LHCN-M2 (cell line): ENCODE measurements around the gene RPL3. TPM values are rescaled to one million over a fixed set of nuclear protein-coding genes. Genes with fewer than 3 reads are reported as not detected.
"Not testable (repeated sequence)": the region's sequence is repeated elsewhere in the genome, so short reads cannot be mapped to it uniquely, and the experiment has no call there.

Experiments used
- DNase-seq: peaks from one replicate; pipeline ENCODE4 v3.0.0-alpha.2; 2012; ENCODE audit warnings: low read depth
- polyA plus RNA-seq: library from polyadenylated mRNA; unstranded; fragments of >200 nt; gene quantifications from one replicate; pipeline ENCODE4 v1.2.1, GENCODE V29; 2012; ENCODE audit warnings: missing spikeins
- total RNA-seq: library from RNA; depleted of rRNA; stranded (reverse); fragments of >200 nt; gene quantifications from 2 replicates; pipeline ENCODE4 v1.2.3, GENCODE V29; 2014; rRNA removed

Gene RPL3
- 1,098 and 1,908 TPM in 2 replicates for total RNA-seq
- polyA plus RNA-seq, result 2,349 TPM

- peak; percentile 99 for DNase-seq
Measured at GRCh38 chr22:39319284-39320022, at the start of gene RPL3. Gene RPL3 (minus strand): TSS chr22:39319623. CDS start chr22:39319597, 26 bp downstream.

DNA sequence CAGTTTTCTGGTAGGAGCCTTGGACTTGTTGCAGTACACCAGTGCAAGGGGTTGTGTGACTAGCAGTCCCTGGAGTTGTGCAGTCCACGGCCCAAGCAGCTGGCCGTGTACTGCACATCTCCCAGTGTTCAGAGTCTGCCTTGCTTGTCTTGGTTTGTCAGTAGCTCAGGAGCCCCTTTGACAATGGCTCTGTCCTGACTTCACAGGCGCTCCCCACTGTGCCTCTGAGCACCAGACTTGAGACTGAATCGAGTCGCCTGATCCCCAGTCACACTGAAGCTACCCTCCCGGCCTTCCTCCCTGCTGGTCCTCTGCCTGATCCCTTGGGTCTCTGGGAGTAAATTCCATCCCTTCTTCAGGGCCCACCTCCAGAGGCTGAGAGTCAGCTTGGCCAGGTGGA lies 49.8 kb upstream of the RPL3 start:
- DNase-seq, result no peak

GRCh38 chr22:39368461-39368911 lies 49.1 kb upstream of the RPL3 start:
- no peak for DNase-seq

DNA sequence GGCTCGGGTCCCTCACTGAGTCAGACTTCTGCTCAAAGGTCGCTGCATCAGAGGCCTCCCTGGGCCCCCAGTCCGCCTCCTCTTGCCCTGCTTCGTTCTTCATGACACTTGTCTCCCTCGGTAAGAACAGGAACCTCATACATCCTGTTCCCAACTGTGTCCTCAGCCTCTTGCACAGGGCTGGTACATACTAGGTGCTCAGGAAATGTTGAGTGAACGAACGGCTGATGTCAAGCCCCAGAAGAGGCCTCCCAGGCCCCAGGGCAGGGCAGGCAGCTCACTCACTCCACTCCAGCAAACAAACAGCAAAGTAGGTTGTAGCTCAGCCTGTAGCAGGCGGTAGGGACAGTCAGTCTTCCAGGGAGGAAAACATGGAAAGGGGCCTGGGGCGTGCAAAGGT lies 47.6 kb upstream of the RPL3 start:
- DNase-seq, result no peak

- DNase-seq, result no peak
Measured at GRCh38 chr22:39365492-39365780, 46.0 kb upstream of the RPL3 start.

GRCh38 chr22:39364714-39365491 lies 45.5 kb upstream of the RPL3 start:
- peak; percentile 24 for DNase-seq

- no peak for DNase-seq
Measured at GRCh38 chr22:39363751-39364515, 44.5 kb upstream of the RPL3 start.

- no peak for DNase-seq
Measured at GRCh38 chr22:39362932-39363331, 43.5 kb upstream of the RPL3 start.

DNA sequence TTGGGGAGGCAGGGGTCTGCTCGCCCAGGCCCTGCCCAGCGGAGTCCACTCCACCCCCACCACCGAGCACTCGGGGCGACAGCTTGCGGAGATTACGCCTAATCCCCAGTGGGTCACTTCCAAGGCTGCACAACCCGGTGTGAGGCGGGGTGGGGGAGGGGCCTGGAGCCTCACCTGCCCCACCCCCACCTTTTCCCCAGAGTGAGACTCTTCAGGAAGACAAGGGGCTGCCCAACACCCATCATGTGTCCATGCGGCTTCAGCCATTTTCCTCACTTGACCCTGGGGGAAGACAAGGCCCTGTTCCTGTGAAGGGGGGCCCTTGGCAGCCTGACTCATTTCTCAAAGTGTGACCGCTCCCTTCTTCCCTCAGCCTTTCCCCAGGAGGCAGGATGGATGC lies 42.8 kb upstream of the RPL3 start:
- no peak for DNase-seq

DNA sequence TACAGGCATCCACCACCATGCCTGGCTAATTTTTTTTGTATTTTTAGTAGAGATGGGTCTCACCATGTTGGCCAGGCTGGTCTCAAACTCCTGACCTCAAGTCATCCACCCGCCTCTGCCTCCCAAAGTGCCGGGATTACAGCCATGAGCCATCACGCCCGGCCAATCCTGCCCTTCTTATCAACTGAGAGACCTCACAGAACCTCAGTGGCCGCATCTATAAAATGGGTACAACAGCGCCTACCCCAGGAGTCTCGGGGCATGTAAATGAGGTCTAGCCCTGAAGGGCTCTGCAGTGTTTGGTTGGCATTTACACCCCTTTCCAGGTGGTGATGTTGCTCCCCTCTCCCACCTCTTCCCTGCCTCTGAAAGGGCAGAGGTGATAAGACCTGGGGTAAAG lies 42.1 kb upstream of the RPL3 start:
- no peak for DNase-seq

GRCh38 chr22:39360674-39361413 lies 41.4 kb upstream of the RPL3 start:
- DNase-seq, result no peak

- no peak for DNase-seq
Measured at GRCh38 chr22:39360242-39360641, 40.8 kb upstream of the RPL3 start.

- DNase-seq, result no peak
Measured at GRCh38 chr22:39359659-39360195, 40.3 kb upstream of the RPL3 start.

GRCh38 chr22:39358197-39358596 lies 38.8 kb upstream of the RPL3 start:
- not testable (repeated sequence) for DNase-seq

DNA sequence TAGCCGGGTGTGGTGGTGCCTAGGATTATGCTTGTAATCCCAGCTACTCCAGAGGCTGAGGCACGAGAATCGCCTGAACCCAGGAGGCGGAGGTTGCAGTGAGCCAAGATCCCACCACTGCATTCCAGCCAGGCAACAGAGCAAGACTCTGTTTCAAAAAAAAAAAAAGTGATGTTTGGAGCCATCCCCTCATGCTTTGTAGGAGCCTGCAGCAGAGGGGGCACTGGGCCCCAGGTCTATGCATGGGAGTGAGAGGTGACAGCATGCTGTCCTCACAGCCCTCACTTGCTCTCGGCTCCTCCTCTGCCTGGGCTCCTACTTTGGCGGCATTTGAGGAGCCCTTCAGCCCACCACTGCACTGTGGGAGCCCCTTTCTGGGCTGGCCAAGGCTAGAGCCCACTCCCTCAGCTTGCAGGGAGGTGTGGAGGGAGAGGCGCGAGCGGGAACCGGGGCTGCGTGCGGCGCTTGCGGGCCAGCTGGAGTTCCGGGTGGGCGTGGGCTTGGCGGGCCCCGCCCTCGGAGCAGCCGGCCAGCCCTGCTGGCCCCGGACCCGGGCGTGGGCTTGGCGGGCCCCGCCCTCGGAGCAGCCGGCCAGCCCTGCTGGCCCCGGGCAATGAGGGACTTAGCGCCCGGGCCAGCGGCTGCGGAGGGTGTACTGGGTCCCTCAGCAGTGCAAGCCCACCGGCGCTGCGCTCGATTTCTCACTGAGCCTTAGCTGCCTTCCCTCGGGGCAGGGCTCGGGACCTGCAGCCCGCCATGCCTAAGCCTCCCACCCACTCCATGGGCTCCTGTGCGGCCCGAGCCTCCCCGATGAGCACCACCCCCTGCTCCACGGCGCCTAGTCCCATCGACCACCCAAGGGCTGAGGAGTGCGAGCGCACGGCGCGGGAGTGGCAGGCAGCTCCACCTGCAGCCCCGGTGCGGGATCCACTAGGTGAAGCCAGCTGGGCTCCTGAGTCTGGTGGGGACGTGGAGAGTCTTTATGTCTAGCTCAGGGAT lies 38.0 kb upstream of the RPL3 start:
- not testable (repeated sequence) for DNase-seq

DNA sequence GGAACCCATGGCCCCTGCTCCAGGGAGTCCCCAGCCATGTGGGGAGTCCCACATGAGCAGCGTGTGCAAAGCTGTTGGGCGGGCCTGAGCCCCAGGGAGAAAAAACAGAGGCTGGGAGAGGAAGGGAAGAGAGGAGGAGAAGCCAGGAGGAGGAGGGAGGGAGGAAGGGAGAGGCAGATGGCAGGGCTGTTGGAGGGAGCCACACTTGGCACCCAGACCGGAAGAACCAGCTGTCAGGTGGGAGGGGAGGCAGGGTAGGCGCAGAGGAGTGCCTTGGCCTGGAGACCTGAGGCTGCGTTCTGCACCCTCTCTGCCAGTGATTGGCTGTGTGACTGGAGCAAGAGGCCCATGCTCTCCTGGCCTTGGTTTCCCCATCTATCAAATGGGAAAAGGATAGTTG lies 37.0 kb upstream of the RPL3 start:
- no peak for DNase-seq

- DNase-seq, result not testable (repeated sequence)
Measured at GRCh38 chr22:39355805-39356204, 36.4 kb upstream of the RPL3 start.

- DNase-seq, result no peak
Measured at GRCh38 chr22:39355080-39355479, 35.7 kb upstream of the RPL3 start.

GRCh38 chr22:39353346-39353745 lies 33.9 kb upstream of the RPL3 start:
- peak; percentile 10 for DNase-seq

DNA sequence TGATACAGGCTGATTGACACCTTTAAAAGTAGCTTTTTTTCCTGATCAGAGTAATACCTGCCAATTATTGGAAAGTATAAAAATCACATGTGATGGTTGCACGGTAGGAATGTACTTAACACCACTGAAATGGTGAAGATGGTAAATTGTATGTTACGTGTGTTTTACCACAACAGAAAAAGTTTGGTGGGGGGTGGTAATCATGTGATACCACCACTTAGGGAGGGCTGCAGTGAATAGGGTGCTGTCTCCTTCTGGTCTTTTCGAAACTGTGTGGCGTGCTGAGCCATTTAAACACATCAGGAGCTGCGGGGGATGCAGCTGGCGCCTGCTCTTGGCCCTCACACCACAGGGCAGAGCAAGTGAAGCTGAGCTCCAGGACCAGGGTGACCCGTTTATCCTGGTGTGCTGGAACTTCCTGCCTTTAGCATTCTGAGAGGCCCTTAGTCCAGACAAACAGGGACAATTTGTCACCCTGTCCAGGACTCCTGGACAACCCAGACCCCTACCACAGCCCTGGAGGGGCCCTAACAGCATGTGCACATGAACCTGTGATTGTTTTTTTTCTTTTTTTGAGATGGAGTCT lies 33.0 kb upstream of the RPL3 start:
- no peak for DNase-seq
